Stimulated activated CD8-positive, alpha-beta memory T cell treated with anti-CD3 and anti-CD28 coated beads, Interleukin-15, amount 100 ng/mL, for 24 hours (primary cell): ENCODE results near the gene CNTNAP4.

Experiments
- DNase-seq: peaks from one replicate; pipeline ENCODE4 v3.0.0-alpha.2; 2020; ENCODE audit warnings: low read depth

CNTNAP4 gene

GRCh38 chr16:76490036-76490639 lies 212.9 kb downstream of the CNTNAP4 start:
- no peak for DNase-seq

GRCh38 chr16:76500006-76500405 lies 222.8 kb downstream of the CNTNAP4 start:
- no peak for DNase-seq

- no peak for DNase-seq
Observed at GRCh38 chr16:76502063-76502462, 224.9 kb downstream of the CNTNAP4 start.

GRCh38 chr16:76502555-76502954 lies 225.4 kb downstream of the CNTNAP4 start:
- no peak for DNase-seq

- DNase-seq, result no peak
Observed at GRCh38 chr16:76503091-76503490, 225.9 kb downstream of the CNTNAP4 start.

- DNase-seq, result no peak
Observed at GRCh38 chr16:76511203-76511602, 234.0 kb downstream of the CNTNAP4 start.

- no peak for DNase-seq
Observed at GRCh38 chr16:76518781-76519180, 241.6 kb downstream of the CNTNAP4 start.

GRCh38 chr16:76524356-76524755 lies 247.2 kb downstream of the CNTNAP4 start:
- DNase-seq, result no peak

- no peak for DNase-seq
Observed at GRCh38 chr16:76524769-76525168, 247.6 kb downstream of the CNTNAP4 start.

GRCh38 chr16:76527244-76527643 lies 250.0 kb downstream of the CNTNAP4 start:
- DNase-seq, result no peak

GRCh38 chr16:76529120-76529519 lies 251.9 kb downstream of the CNTNAP4 start:
- no peak for DNase-seq

GRCh38 chr16:76531236-76531635 lies 254.0 kb downstream of the CNTNAP4 start:
- no peak for DNase-seq

- no peak for DNase-seq
Observed at GRCh38 chr16:76532188-76532973, 255.2 kb downstream of the CNTNAP4 start.

GRCh38 chr16:76539609-76540008 lies 262.4 kb downstream of the CNTNAP4 start:
- no peak for DNase-seq

GRCh38 chr16:76541070-76541469 lies 263.9 kb downstream of the CNTNAP4 start:
- DNase-seq, result no peak

GRCh38 chr16:76565542-76565941 lies 288.3 kb downstream of the CNTNAP4 start:
- DNase-seq, result no peak

GRCh38 chr16:76571755-76572154 lies 294.6 kb downstream of the CNTNAP4 start:
- no peak for DNase-seq

- no peak for DNase-seq
Observed at GRCh38 chr16:76573281-76573680, 296.1 kb downstream of the CNTNAP4 start.

GRCh38 chr16:76574651-76575050 lies 297.4 kb downstream of the CNTNAP4 start:
- no peak for DNase-seq

GRCh38 chr16:76576526-76576925 lies 299.3 kb downstream of the CNTNAP4 start:
- DNase-seq, result no peak

- DNase-seq, result no peak
Observed at GRCh38 chr16:76577003-76577402, 299.8 kb downstream of the CNTNAP4 start.

GRCh38 chr16:76579277-76579922 lies 302.2 kb downstream of the CNTNAP4 start:
- no peak for DNase-seq

- no peak for DNase-seq
Observed at GRCh38 chr16:76583466-76583865, 306.3 kb downstream of the CNTNAP4 start.
